HG02870 (cell line): Measurements from ENCODE around the gene EFNA3.
A peak's percentile ranks its signal among the peaks of the same experiment; 100 is the strongest.

Experiments used
- ATAC-seq: cut with Tn5 transposase; IDR thresholded peaks from one replicate; pipeline ENCODE4 v1.9.1; 2021; ENCODE audit warnings: mild to moderate bottlenecking, moderate library complexity; ENCODE audit not compliant: unreplicated experiment

Gene EFNA3

DNA sequence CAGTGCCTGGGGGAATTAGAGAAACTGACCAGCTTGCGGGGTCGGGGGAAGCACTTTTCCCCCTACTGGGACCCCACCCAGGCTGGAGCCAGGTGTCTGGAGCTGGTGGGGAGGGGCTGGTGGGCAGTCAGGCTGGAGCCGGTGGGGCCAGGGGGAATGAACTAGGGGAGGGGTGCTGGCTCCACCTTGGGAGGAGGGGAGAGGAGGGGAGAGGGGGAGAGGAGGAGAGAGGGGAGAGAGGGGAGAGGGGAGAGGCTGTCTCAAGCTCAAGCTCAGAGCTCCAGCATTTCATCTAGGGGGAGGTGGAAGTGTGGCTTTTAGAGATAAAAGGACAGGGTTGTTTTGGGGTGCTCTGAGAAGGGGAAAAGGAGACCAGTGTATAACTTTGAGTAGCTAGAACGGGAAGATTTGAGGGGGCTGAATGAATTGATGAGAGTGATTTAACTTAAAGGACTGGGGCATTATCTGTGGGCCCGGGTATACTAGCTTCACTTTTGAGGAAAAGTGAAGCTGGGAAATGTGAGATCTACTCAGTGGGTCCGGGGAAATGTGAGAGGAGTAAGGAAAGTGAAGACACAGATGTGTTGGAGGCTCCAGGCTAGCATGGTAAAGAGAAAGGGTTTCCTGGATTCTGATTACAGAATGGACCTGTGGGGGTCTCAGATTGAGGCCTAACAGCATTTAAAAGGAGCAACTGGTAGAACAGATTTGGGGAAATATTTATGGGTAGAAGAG lies 51.8 kb downstream of the EFNA3 start:
- ATAC-seq, result no peak

DNA sequence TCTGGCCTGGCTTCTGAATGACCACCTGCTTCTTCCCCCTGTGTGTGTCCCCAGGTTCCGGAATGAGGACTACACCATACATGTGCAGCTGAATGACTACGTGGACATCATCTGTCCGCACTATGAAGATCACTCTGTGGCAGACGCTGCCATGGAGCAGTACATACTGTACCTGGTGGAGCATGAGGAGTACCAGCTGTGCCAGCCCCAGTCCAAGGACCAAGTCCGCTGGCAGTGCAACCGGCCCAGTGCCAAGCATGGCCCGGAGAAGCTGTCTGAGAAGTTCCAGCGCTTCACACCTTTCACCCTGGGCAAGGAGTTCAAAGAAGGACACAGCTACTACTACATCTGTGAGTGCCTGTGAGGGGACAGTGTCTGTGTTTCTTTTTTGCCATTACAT lies 52.6 kb downstream of the EFNA3 start:
- no peak for ATAC-seq

DNA sequence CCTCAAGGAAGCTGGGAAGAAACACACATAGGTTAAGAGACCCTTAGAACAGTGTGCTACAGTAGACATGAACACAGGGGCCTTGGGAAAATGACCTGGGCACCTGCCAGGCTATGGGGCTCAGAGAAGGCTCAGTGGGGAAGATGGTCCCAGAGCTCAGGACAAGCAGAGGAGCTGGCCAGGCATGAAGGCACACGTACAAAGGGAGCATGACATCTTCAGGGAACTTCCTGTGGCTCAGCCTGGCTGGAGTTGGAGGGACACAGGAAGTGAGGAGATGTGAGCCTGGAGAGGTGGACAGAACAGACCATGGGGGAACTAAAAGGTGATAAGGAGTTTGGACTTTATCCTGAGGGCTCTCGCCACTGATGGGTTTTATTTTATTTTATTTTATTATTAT lies 53.2 kb downstream of the EFNA3 start:
- no peak for ATAC-seq

DNA sequence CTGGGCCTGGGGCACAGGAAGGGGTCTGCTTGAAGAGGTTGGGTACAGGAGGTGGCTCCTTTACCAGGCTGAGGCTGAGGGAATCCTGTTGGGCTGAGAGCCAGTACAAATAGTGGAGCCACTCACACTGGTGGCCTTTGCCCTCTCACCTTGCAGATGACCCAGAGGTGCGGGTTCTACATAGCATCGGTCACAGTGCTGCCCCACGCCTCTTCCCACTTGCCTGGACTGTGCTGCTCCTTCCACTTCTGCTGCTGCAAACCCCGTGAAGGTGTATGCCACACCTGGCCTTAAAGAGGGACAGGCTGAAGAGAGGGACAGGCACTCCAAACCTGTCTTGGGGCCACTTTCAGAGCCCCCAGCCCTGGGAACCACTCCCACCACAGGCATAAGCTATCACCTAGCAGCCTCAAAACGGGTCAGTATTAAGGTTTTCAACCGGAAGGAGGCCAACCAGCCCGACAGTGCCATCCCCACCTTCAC lies 55.2 kb downstream of the EFNA3 start:
- ATAC-seq, result no peak

DNA sequence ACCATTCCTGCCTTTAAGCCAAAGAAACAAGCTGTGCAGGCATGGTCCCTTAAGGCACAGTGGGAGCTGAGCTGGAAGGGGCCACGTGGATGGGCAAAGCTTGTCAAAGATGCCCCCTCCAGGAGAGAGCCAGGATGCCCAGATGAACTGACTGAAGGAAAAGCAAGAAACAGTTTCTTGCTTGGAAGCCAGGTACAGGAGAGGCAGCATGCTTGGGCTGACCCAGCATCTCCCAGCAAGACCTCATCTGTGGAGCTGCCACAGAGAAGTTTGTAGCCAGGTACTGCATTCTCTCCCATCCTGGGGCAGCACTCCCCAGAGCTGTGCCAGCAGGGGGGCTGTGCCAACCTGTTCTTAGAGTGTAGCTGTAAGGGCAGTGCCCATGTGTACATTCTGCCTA lies 55.7 kb downstream of the EFNA3 start:
- no peak for ATAC-seq

DNA sequence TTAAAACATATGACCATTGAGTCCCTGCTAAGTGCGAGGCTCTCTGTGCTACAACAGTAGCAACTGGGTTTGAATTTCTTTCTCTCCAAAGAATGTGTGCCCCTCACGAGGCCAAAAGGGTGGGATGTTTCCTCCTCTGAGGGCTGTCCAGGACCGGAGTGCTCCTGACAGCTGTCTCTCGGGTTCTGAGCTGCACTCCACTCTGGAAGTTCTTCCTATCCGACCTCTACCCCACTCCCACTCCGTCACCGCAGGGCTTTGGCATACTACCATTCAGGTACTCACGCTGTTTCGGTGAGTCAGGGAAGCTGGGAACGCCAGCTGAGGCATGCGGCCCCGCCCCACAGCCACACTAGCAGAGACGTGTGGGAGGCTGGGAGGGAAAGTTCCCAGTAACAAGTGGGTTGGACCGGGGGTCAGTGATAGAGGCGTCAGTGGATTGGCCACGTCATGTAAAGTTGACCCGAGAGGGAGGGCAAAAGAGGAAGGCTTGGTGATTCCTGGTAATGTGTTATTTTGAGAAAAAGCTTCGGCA lies 56.3 kb downstream of the EFNA3 start:
- no peak for ATAC-seq

DNA sequence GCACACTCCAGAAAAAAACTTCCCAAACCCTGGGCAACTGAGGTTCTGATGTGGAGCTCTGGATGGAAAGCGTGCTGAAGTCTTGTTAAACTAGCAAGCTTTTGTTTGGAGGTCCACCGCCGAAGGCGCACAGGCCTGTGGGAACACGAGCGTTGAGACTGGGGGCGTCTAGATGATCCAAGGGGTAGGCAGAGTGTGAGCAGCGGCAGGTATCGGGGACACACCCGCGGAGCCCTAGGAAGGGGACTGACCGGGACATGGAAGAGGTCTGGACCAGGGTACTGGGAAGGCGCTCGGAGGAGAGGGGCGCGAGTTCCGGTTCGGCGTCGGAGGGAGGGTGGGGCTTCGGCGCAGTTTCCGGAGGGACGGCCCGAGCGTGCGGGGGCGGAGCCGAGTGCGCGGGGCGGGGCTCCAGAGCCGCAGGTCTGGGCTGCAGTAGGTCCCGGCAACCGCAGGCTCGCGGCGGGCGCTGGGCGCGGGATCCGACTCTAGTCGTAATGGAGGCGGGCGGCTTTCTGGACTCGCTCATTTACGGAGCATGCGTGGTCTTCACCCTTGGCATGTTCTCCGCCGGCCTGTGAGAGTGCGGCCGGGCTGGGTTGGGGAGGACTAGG lies 56.9 kb downstream of the EFNA3 start, which contains the start of gene SLC50A1:
Gene SLC50A1 (plus strand): TSS at position 438 of the 614 bp plus-strand sequence. CDS start 60 bp downstream, at position 498.
- ATAC-seq, result peak; percentile 69

DNA sequence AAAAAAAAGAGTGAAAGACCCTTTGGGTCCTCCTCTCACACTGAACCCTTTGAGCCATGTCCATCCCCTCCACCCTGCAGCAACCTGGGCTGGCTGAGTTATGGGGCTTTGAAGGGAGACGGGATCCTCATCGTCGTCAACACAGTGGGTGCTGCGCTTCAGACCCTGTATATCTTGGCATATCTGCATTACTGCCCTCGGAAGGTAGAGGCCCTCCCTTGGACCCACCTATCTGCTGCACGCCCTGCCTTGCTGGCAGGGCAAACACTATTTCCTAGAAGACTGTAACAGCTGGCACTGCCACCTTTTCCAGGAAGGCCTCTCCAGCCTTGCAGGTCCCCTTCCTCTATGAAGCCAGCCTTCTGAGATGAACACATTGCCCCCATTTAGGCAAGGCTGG lies 58.1 kb downstream of the EFNA3 start:
- ATAC-seq, result no peak
